WTC11 (cell line): ENCODE measurements around the gene OR2L3. TPM values are rescaled to one million over a fixed set of nuclear protein-coding genes. Genes with fewer than 3 reads are reported as not detected.

ENCODE experiments used
- ATAC-seq: fragments of 200-7000 bp; cut with Tn5 transposase; 2 replicates; pipeline ENCODE4 v1.10.0; 2021; ENCODE audit warnings: mild to moderate bottlenecking, moderate library complexity
- CTCF ChIA-PET: fragments of 300-600 bp; sonication (Branson Sonifier 250); formaldehyde crosslinking; loops from one replicate; lab custom pipeline; 2021; ENCODE audit warnings: antibody characterized with exemption; lab: Charles Lee
- POLR2A ChIA-PET: fragments of 350-600 bp; sonication (Branson Sonifier 250); formaldehyde crosslinking; loops from one replicate; lab custom pipeline; 2021; ENCODE audit warnings: antibody characterized with exemption; lab: Charles Lee
- DNase-seq: peaks from one replicate; pipeline ENCODE4 v3.0.0; 2021; ENCODE audit warnings: low spot score
- H3K27ac Mint-ChIP-seq: 2 replicates; pipeline ENCODE4 v1.8.0; 2021; ENCODE audit warnings: mixed read lengths
- H3K27me3 Mint-ChIP-seq: 2 replicates; pipeline ENCODE4 v1.8.0; 2021; ENCODE audit warnings: low read depth, mild to moderate bottlenecking, moderate library complexity, mixed read lengths
- H3K36me3 Mint-ChIP-seq: 2 replicates; pipeline ENCODE4 v1.8.0; 2021; ENCODE audit warnings: mixed read lengths
- H3K4me1 Mint-ChIP-seq: 2 replicates; pipeline ENCODE4 v1.8.0; 2022; ENCODE audit warnings: mixed read lengths
- H3K4me3 Mint-ChIP-seq: 2 replicates; pipeline ENCODE4 v1.8.0; 2021; ENCODE audit warnings: mild to moderate bottlenecking, moderate library complexity, mixed read lengths
- H3K9me3 Mint-ChIP-seq: 2 replicates; pipeline ENCODE4 v1.8.0; 2021; ENCODE audit warnings: mixed read lengths
- AFF4 ChIP-seq: sonication (generic); formaldehyde crosslinking; IDR thresholded peaks from 2 replicates; pipeline ENCODE4 v1.8.1; 2023; ENCODE audit warnings: mild to moderate bottlenecking, missing genetic modification reagents, borderline replicate concordance
- ATF1 ChIP-seq: sonication (generic); formaldehyde crosslinking; IDR thresholded peaks from 2 replicates; pipeline ENCODE4 v1.8.1; 2023; ENCODE audit warnings: mild to moderate bottlenecking, moderate library complexity, missing genetic modification reagents
- ATF6 ChIP-seq: sonication (generic); formaldehyde crosslinking; IDR thresholded peaks from 2 replicates; pipeline ENCODE4 v1.8.1; 2023; ENCODE audit warnings: mild to moderate bottlenecking, missing genetic modification reagents
- E2F4 ChIP-seq: sonication (generic); formaldehyde crosslinking; IDR thresholded peaks from 2 replicates; pipeline ENCODE4 v1.8.1; 2022; ENCODE audit warnings: low read depth, mild to moderate bottlenecking, moderate library complexity, missing genetic modification reagents, borderline replicate concordance
- ELF4 ChIP-seq: sonication (generic); formaldehyde crosslinking; IDR thresholded peaks from 2 replicates; pipeline ENCODE4 v1.8.1; 2022; ENCODE audit warnings: low read depth, mild to moderate bottlenecking, moderate library complexity, missing genetic modification reagents
- ESRRA ChIP-seq: sonication (generic); formaldehyde crosslinking; IDR thresholded peaks from 2 replicates; pipeline ENCODE4 v1.8.1; 2022; ENCODE audit warnings: mild to moderate bottlenecking, missing genetic modification reagents, borderline replicate concordance
- FOXJ3 ChIP-seq: sonication (generic); formaldehyde crosslinking; IDR thresholded peaks from 2 replicates; pipeline ENCODE4 v1.9.0; 2021; ENCODE audit warnings: missing genetic modification reagents, mild to moderate bottlenecking, borderline replicate concordance
- HMGXB4 ChIP-seq: sonication (generic); formaldehyde crosslinking; IDR thresholded peaks from 2 replicates; pipeline ENCODE4 v1.8.1; 2023; ENCODE audit warnings: mild to moderate bottlenecking, moderate library complexity, missing genetic modification reagents
- MXD4 ChIP-seq: fragments of 250-450 bp; sonication (Bioruptor Pico); IDR thresholded peaks from 2 replicates; pipeline ENCODE4 v1.8.0; 2021; ENCODE audit warnings: mild to moderate bottlenecking, moderate library complexity, borderline replicate concordance
- OVOL2 ChIP-seq: fragments of 250-450 bp; sonication (Bioruptor Pico); IDR thresholded peaks from 2 replicates; pipeline ENCODE4 v1.9.0; 2021; ENCODE audit warnings: mild to moderate bottlenecking, borderline replicate concordance
- TCF7 ChIP-seq: sonication (generic); formaldehyde crosslinking; IDR thresholded peaks from 2 replicates; pipeline ENCODE4 v1.8.0; 2022; ENCODE audit warnings: mild to moderate bottlenecking, low read depth, missing genetic modification reagents, moderate library complexity
- TEAD1 ChIP-seq: sonication (generic); formaldehyde crosslinking; IDR thresholded peaks from 2 replicates; pipeline ENCODE4 v1.8.0; 2022; ENCODE audit warnings: mild to moderate bottlenecking, missing genetic modification reagents
- TP53 ChIP-seq: sonication (generic); formaldehyde crosslinking; IDR thresholded peaks from 2 replicates; pipeline ENCODE4 v1.8.1; 2023; ENCODE audit warnings: mild to moderate bottlenecking, missing genetic modification reagents
- ZBTB43 ChIP-seq: sonication (generic); formaldehyde crosslinking; IDR thresholded peaks from 2 replicates; pipeline ENCODE4 v1.8.1; 2023; ENCODE audit warnings: mild to moderate bottlenecking, missing genetic modification reagents
- ZMAT4 ChIP-seq: fragments of 250-450 bp; sonication (Bioruptor Pico); IDR thresholded peaks from 2 replicates; pipeline ENCODE4 v1.9.0; 2021; ENCODE audit warnings: mild to moderate bottlenecking
- ZNF121 ChIP-seq: sonication (generic); formaldehyde crosslinking; IDR thresholded peaks from 2 replicates; pipeline ENCODE4 v1.8.0; 2023; ENCODE audit warnings: missing genetic modification reagents
- ZNF512 ChIP-seq: sonication (generic); formaldehyde crosslinking; IDR thresholded peaks from 2 replicates; pipeline ENCODE4 v1.8.1; 2022; ENCODE audit warnings: missing genetic modification reagents, borderline replicate concordance
- ZNF671 ChIP-seq: fragments of 250-450 bp; sonication (Bioruptor Pico); IDR thresholded peaks from 2 replicates; pipeline ENCODE4 v1.8.0; 2021; ENCODE audit warnings: mild to moderate bottlenecking
- total RNA-seq: library from RNA; stranded (reverse); gene quantifications from 3 replicates; pipeline ENCODE4 v1.2.3, GENCODE V29; 2021

OR2L3 gene
- total RNA-seq, 1 experiment from 2014 or later, result not detected

- TF ChIP-seq TP53 (CRISPR knock-in tag), result no peak
- TF ChIP-seq OVOL2 (CRISPR knock-in tag), result no peak
Measured at GRCh38 chr1:248009681-248010080, 37.0 kb upstream of the OR2L3 start (continued).

GRCh38 chr1:248013229-248013710 is 33.4 kb upstream of the OR2L3 start, which contains the start of gene OR2L5:
OR2L5 (plus strand) TSS chr1:248013660; CDS start chr1:248021948, 8,288 bp downstream.
- CTCF ChIA-PET, result no interaction called here
- no peak for TF ChIP-seq TCF7
- no peak for TF ChIP-seq AFF4 (CRISPR knock-in tag)
- no peak for TF ChIP-seq ZNF671 (CRISPR knock-in tag)
- no peak for TF ChIP-seq FOXJ3 (CRISPR knock-in tag)
- no peak for TF ChIP-seq E2F4 (CRISPR knock-in tag)
- TF ChIP-seq TEAD1 (CRISPR knock-in tag), result no peak
- TF ChIP-seq ZNF512 (CRISPR knock-in tag), result no peak
- TF ChIP-seq ZBTB43, result no peak
- TF ChIP-seq ATF1 (CRISPR knock-in tag), result no peak
- TF ChIP-seq ZNF121, result no peak
- TF ChIP-seq MXD4 (CRISPR knock-in tag), result no peak
- no peak for TF ChIP-seq ELF4
- TF ChIP-seq TP53 (CRISPR knock-in tag), result no peak
- TF ChIP-seq ZMAT4, result no peak
- Mint-ChIP-seq H3K27ac (no peak within 1 kb of the TSS), H3K4me3 (no peak within 1 kb of the TSS), H3K9me3 (peaks cover 84% of the 10 kb centered on the region), H3K27me3 (no peaks in the 10 kb centered on the region; the same call in 1 of the 2 replicates), H3K4me1 (no peaks in the 10 kb centered on the region), H3K36me3 (peaks cover 68% of the 10 kb centered on the region)
- no peak for DNase-seq
- no peak for ATAC-seq
- POLR2A ChIA-PET, result no interaction called here

GRCh38 chr1:248015803-248016202 is 30.8 kb upstream of the OR2L3 start:
- Mint-ChIP-seq H3K36me3 (peaks cover 60% of the 10 kb centered on the region), H3K27me3 (no peaks in the 10 kb centered on the region; the same call in 1 of the 2 replicates), H3K27ac (no peak overlapping the region), H3K4me3 (no peak overlapping the region), H3K9me3 (peaks cover 77% of the 10 kb centered on the region), H3K4me1 (no peaks in the 10 kb centered on the region)
- ATAC-seq, result no peak
- ChIA-PET CTCF (no interaction called here), POLR2A (no interaction called here)
- DNase-seq, result no peak
- TF ChIP-seq ESRRA (no peak), ATF6 (CRISPR knock-in tag) (no peak), OVOL2 (CRISPR knock-in tag) (no peak), HMGXB4 (CRISPR knock-in tag) (no peak)
